ENCODE data around the gene TIAL1. TPM values are rescaled to one million over a fixed set of nuclear protein-coding genes. Genes with fewer than 3 reads are reported as not detected.
A peak's percentile ranks its signal among the peaks of the same experiment; 100 is the strongest.

TIAL1 gene
- total RNA-seq, 2 experiments from 2014 or later, result 200 to 204 TPM

- ATAC-seq, result no peak
- Mint-ChIP-seq H3K9me3 (no peaks in the 10 kb centered on the region), H3K27ac (peak overlapping the region; percentile 93), H3K27me3 (no peaks in the 10 kb centered on the region), H3K4me1 (ENCODE audit: low read depth) (peaks cover 67% of the 10 kb centered on the region), H3K36me3 (ENCODE audit: low read depth) (peaks cover 64% of the 10 kb centered on the region), H3K4me3 (peak overlapping the region; percentile 71)
- intact Hi-C loops (cut with micrococcal nuclease), result loop anchor here (2.0 to 5.0 kb wide), 2 partner anchors 36 to 57 kb away; no protein-coding TSS in a partner anchor
- ChIA-PET POLR2A (interaction anchor here (0.7 to 6.2 kb wide), 11 partner anchors 8 to 49 kb away, joined by 3 to 58 read pairs (median 4); no protein-coding TSS in a partner anchor), CTCF (interaction anchor here (1.4 to 7.7 kb wide), 7 partner anchors 9 to 339 kb away, joined by 4 to 38 read pairs (median 6); partner anchors contain the start of gene TIAL1)
- no peak for DNase-seq
- TF ChIP-seq CTCF (IDR thresholded peaks at IDR 0.05), result no peak
These were observed 58.7 kb downstream of the TIAL1 start for GRCh38 chr10:119537953-119538630.

GRCh38 chr10:119536508-119537025 lies 60.2 kb downstream of the TIAL1 start:
- peak overlapping the region; percentile 93 for H3K27ac Mint-ChIP-seq
- H3K9me3 Mint-ChIP-seq, result no peaks in the 10 kb centered on the region
- ChIA-PET POLR2A (interaction anchor here (0.6 to 4.3 kb wide), 3 partner anchors 12 to 295 kb away, joined by 3 to 28 read pairs (median 5); no protein-coding TSS in a partner anchor), CTCF (interaction anchor here (3.3 kb wide), 1 partner anchor 12 kb away, joined by 18 read pairs; no protein-coding TSS in a partner anchor)
- no peaks in the 10 kb centered on the region for H3K27me3 Mint-ChIP-seq
- no peak for DNase-seq
- H3K4me3 Mint-ChIP-seq, result peak overlapping the region; percentile 71
- TF ChIP-seq CTCF (IDR thresholded peaks at IDR 0.05), result no peak
- intact Hi-C loops (cut with micrococcal nuclease), result loop anchor here (5.0 kb wide), 1 partner anchor 34 kb away; no protein-coding TSS in a partner anchor
- peaks cover 76% of the 10 kb centered on the region for H3K4me1 Mint-ChIP-seq (ENCODE audit: low read depth)
- no peak for ATAC-seq
- peaks cover 71% of the 10 kb centered on the region for H3K36me3 Mint-ChIP-seq (ENCODE audit: low read depth)

- DNase-seq (no peak), ATAC-seq (peak; percentile 15)
- POLR2A ChIA-PET, result interaction anchor here (0.8 to 4.3 kb wide), 2 partner anchors 11 to 295 kb away, joined by 3 to 28 read pairs; no protein-coding TSS in a partner anchor
- CTCF ChIA-PET, result interaction anchor here (3.3 kb wide), 1 partner anchor 12 kb away, joined by 18 read pairs; no protein-coding TSS in a partner anchor
- Mint-ChIP-seq H3K27ac (peak overlapping the region; percentile 93), H3K9me3 (no peaks in the 10 kb centered on the region), H3K4me1 (ENCODE audit: low read depth) (peaks cover 77% of the 10 kb centered on the region), H3K4me3 (peak overlapping the region; percentile 71), H3K27me3 (no peaks in the 10 kb centered on the region), H3K36me3 (ENCODE audit: low read depth) (peaks cover 72% of the 10 kb centered on the region)
- no peak for TF ChIP-seq CTCF (IDR thresholded peaks at IDR 0.05)
- intact Hi-C loops (cut with micrococcal nuclease), result loop anchor here (5.0 kb wide), 1 partner anchor 34 kb away; no protein-coding TSS in a partner anchor
These were observed 60.8 kb downstream of the TIAL1 start for GRCh38 chr10:119535837-119536507.

- ChIA-PET POLR2A (interaction anchor here (0.8 to 4.3 kb wide), 5 partner anchors 8 to 37 kb away, joined by 3 to 28 read pairs (median 5); partner anchors contain the start of gene RGS10), CTCF (interaction anchor here (3.3 kb wide), 1 partner anchor 11 kb away, joined by 18 read pairs; no protein-coding TSS in a partner anchor)
- intact Hi-C loops (cut with micrococcal nuclease), result loop anchor here (5.0 kb wide), 1 partner anchor 33 kb away; no protein-coding TSS in a partner anchor
- ATAC-seq (no peak), DNase-seq (no peak)
- Mint-ChIP-seq H3K4me1 (ENCODE audit: low read depth) (peaks cover 75% of the 10 kb centered on the region), H3K27me3 (no peaks in the 10 kb centered on the region), H3K9me3 (no peaks in the 10 kb centered on the region), H3K4me3 (peak overlapping the region; percentile 71), H3K36me3 (ENCODE audit: low read depth) (peaks cover 68% of the 10 kb centered on the region), H3K27ac (peak overlapping the region; percentile 93)
- TF ChIP-seq CTCF (IDR thresholded peaks at IDR 0.05), result no peak
These were observed 61.5 kb downstream of the TIAL1 start for GRCh38 chr10:119535305-119535704.

All from activated CD8-positive, alpha-beta T cell treated with anti-CD3 and anti-CD28 coated beads for 36 hours (primary cell).